GM19193 (cell line): ENCODE measurements around the gene CFDP1.
A peak's percentile ranks its signal among the peaks of the same experiment; 100 is the strongest.

ENCODE experiments used
- POLR2A ChIP-seq: IDR thresholded peaks from 4 replicates; pipeline ENCODE4 v1.6.1; 2011; ENCODE audit not compliant: insufficient read depth, insufficient read length; ENCODE audit errors: extremely low read depth

Gene CFDP1

GRCh38 chr16:75273054-75273925 lies 160.0 kb downstream of the CFDP1 start:
- TF ChIP-seq POLR2A: no peak

- TF ChIP-seq POLR2A: no peak
Measured at GRCh38 chr16:75272097-75272551, 161.2 kb downstream of the CFDP1 start.

GRCh38 chr16:75271441-75272096 lies 161.7 kb downstream of the CFDP1 start:
- no peak for TF ChIP-seq POLR2A

- TF ChIP-seq POLR2A: no peak
Measured at GRCh38 chr16:75267631-75268264, 165.6 kb downstream of the CFDP1 start.

- TF ChIP-seq POLR2A: no peak
Measured at GRCh38 chr16:75266738-75267630, 166.3 kb downstream of the CFDP1 start.

GRCh38 chr16:75265911-75266701 lies 167.2 kb downstream of the CFDP1 start:
- peak; percentile 50 for TF ChIP-seq POLR2A

- TF ChIP-seq POLR2A: no peak
Measured at GRCh38 chr16:75264999-75265910, 168.0 kb downstream of the CFDP1 start.

- no peak for TF ChIP-seq POLR2A
Measured at GRCh38 chr16:75264457-75264998, 168.8 kb downstream of the CFDP1 start.

- TF ChIP-seq POLR2A: no peak
Measured at GRCh38 chr16:75263963-75264445, 169.3 kb downstream of the CFDP1 start.

GRCh38 chr16:75263291-75263962 lies 169.9 kb downstream of the CFDP1 start:
- TF ChIP-seq POLR2A: no peak

GRCh38 chr16:75262800-75263127 lies 170.5 kb downstream of the CFDP1 start:
- no peak for TF ChIP-seq POLR2A
